CD4-positive, alpha-beta T cell treated with Interleukin-10 for 1 hour (primary cell): Measurements from ENCODE around the gene EHMT1.
A peak's percentile ranks its signal among the peaks of the same experiment; 100 is the strongest.
"Not testable (repeated sequence)": the region's sequence is repeated elsewhere in the genome, so short reads cannot be mapped to it uniquely, and the experiment has no call there.

ENCODE experiments used
- DNase-seq: peaks from one replicate; pipeline ENCODE4 v3.0.0-alpha.2; 2020

The EHMT1 gene

GRCh38 chr9:137795156-137795666 is 176.4 kb downstream of the EHMT1 start:
- DNase-seq = no peak

GRCh38 chr9:137797206-137798120 is 178.7 kb downstream of the EHMT1 start:
- no peak for DNase-seq

GRCh38 chr9:137798142-137798541 is 179.3 kb downstream of the EHMT1 start:
- DNase-seq = no peak

- DNase-seq = no peak
These were observed 180.3 kb downstream of the EHMT1 start for GRCh38 chr9:137798901-137799629.

GRCh38 chr9:137799630-137799983 is 180.8 kb downstream of the EHMT1 start:
- DNase-seq = no peak

GRCh38 chr9:137800196-137801022 is 181.6 kb downstream of the EHMT1 start:
- DNase-seq = no peak

GRCh38 chr9:137801023-137801319 is 182.2 kb downstream of the EHMT1 start:
- no peak for DNase-seq

- DNase-seq = no peak
These were observed 183.2 kb downstream of the EHMT1 start for GRCh38 chr9:137802021-137802420.

- no peak for DNase-seq
These were observed 183.9 kb downstream of the EHMT1 start for GRCh38 chr9:137802521-137803243.

GRCh38 chr9:137804908-137805630 is 186.3 kb downstream of the EHMT1 start:
- DNase-seq = no peak

GRCh38 chr9:137807721-137808703 is 189.2 kb downstream of the EHMT1 start:
- DNase-seq = peak; percentile 9

- DNase-seq = no peak
These were observed 190.3 kb downstream of the EHMT1 start for GRCh38 chr9:137809040-137809576.

- not testable (repeated sequence) for DNase-seq
These were observed 191.1 kb downstream of the EHMT1 start for GRCh38 chr9:137809726-137810450.

GRCh38 chr9:137811283-137811870 is 192.6 kb downstream of the EHMT1 start:
- DNase-seq = no peak

GRCh38 chr9:137812356-137813023 is 193.7 kb downstream of the EHMT1 start:
- no peak for DNase-seq

- no peak for DNase-seq
These were observed 194.4 kb downstream of the EHMT1 start for GRCh38 chr9:137813167-137813566.

- no peak for DNase-seq
These were observed 195.0 kb downstream of the EHMT1 start for GRCh38 chr9:137813651-137814415.

GRCh38 chr9:137814436-137814835 is 195.6 kb downstream of the EHMT1 start:
- no peak for DNase-seq
